Ishikawa (cell line): ENCODE measurements around the gene SMAD5.

ENCODE experiments used
- CEBPB ChIP-seq: IDR thresholded peaks from 2 replicates; pipeline ENCODE4 v1.6.1; 2012
- CREB1 ChIP-seq: IDR thresholded peaks from 2 replicates; pipeline ENCODE4 v1.6.1; 2012; ENCODE audit warnings: low read depth
- EGR1 ChIP-seq: IDR thresholded peaks from 2 replicates; pipeline ENCODE4 v1.6.1; 2012
- EP300 ChIP-seq: IDR thresholded peaks from 2 replicates; pipeline ENCODE4 v1.6.1; 2012; ENCODE audit warnings: borderline replicate concordance
- FOXM1 ChIP-seq: IDR thresholded peaks from 2 replicates; pipeline ENCODE4 v1.6.1; 2012; ENCODE audit warnings: low read depth, borderline replicate concordance
- NFIC ChIP-seq: IDR thresholded peaks from 2 replicates; pipeline ENCODE4 v1.6.1; 2012
- RAD21 ChIP-seq: IDR thresholded peaks from 2 replicates; pipeline ENCODE4 v1.6.1; 2012; ENCODE audit warnings: low read depth
- TAF1 ChIP-seq: IDR thresholded peaks from 2 replicates; pipeline ENCODE4 v1.6.1; 2012; ENCODE audit warnings: low read depth, mild to moderate bottlenecking
- TCF12 ChIP-seq: IDR thresholded peaks from 2 replicates; pipeline ENCODE4 v1.6.1; 2012; ENCODE audit warnings: low read depth
- TEAD4 ChIP-seq: IDR thresholded peaks from 2 replicates; pipeline ENCODE4 v1.6.1; 2012
- USF1 ChIP-seq: IDR thresholded peaks from 2 replicates; pipeline ENCODE4 v1.6.1; 2012
- YY1 ChIP-seq: IDR thresholded peaks from 2 replicates; pipeline ENCODE4 v1.6.1; 2012; ENCODE audit warnings: low read depth
- ZBTB7A ChIP-seq: IDR thresholded peaks from 2 replicates; pipeline ENCODE4 v1.6.1; 2012; ENCODE audit warnings: low read depth
- TF ChIP-seq, protein P1 (sequence below): IDR thresholded peaks from 2 replicates; pipeline ENCODE4 v1.6.1; 2012; ENCODE audit warnings: low read depth, mild to moderate bottlenecking
- TF ChIP-seq, protein P2 (sequence below): IDR thresholded peaks from 2 replicates; pipeline ENCODE4 v1.6.1; 2012

The SMAD5 gene

DNA sequence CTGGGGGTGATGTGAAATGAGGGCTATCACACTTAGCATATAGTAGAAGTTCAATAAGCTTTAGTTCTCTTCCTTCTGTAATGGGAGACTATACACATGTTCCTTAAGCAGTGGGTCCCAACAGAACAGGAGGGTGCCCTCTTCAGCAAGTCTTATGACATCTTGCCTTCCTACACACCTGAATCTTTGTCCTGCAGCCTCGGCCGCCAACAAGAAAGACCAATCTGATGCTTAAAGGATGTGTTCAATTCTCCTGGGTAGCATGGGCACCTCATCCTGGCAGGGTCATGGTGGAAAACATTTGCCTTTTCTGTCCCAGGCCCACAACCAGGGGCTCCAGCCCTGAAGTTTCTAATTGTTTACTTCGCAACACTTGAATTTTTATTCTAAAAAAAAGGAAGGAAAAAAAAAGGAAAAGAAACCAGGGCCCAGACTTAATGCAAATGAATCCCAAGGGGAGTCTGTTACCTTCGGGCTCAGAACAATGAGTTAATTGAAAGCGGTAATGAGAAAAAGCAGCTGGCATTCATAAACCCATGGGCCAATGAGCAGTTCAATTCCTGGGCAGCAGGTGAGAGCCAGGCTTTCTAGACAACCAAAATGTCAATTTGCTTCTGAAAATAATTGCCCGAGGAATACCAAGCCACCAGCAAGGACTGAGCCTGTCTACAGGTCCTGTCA lies 26.2 kb upstream of the SMAD5 start:
- TF ChIP-seq YY1 = no peak
- TF ChIP-seq EP300 = no peak
- no peak for TF ChIP-seq CREB1
- TF ChIP-seq USF1 = no peak
- no peak for TF ChIP-seq TAF1
- TF ChIP-seq RAD21 = no peak
- no peak for TF ChIP-seq CEBPB
- no peak for TF ChIP-seq NFIC
- no peak for TF ChIP-seq TEAD4
- TF ChIP-seq TCF12 = no peak
- TF ChIP-seq, protein P1, sequence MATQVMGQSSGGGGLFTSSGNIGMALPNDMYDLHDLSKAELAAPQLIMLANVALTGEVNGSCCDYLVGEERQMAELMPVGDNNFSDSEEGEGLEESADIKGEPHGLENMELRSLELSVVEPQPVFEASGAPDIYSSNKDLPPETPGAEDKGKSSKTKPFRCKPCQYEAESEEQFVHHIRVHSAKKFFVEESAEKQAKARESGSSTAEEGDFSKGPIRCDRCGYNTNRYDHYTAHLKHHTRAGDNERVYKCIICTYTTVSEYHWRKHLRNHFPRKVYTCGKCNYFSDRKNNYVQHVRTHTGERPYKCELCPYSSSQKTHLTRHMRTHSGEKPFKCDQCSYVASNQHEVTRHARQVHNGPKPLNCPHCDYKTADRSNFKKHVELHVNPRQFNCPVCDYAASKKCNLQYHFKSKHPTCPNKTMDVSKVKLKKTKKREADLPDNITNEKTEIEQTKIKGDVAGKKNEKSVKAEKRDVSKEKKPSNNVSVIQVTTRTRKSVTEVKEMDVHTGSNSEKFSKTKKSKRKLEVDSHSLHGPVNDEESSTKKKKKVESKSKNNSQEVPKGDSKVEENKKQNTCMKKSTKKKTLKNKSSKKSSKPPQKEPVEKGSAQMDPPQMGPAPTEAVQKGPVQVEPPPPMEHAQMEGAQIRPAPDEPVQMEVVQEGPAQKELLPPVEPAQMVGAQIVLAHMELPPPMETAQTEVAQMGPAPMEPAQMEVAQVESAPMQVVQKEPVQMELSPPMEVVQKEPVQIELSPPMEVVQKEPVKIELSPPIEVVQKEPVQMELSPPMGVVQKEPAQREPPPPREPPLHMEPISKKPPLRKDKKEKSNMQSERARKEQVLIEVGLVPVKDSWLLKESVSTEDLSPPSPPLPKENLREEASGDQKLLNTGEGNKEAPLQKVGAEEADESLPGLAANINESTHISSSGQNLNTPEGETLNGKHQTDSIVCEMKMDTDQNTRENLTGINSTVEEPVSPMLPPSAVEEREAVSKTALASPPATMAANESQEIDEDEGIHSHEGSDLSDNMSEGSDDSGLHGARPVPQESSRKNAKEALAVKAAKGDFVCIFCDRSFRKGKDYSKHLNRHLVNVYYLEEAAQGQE = no peak
- TF ChIP-seq ZBTB7A = no peak
- TF ChIP-seq FOXM1 = no peak
- TF ChIP-seq, protein P2, sequence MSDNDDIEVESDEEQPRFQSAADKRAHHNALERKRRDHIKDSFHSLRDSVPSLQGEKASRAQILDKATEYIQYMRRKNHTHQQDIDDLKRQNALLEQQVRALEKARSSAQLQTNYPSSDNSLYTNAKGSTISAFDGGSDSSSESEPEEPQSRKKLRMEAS = no peak

DNA sequence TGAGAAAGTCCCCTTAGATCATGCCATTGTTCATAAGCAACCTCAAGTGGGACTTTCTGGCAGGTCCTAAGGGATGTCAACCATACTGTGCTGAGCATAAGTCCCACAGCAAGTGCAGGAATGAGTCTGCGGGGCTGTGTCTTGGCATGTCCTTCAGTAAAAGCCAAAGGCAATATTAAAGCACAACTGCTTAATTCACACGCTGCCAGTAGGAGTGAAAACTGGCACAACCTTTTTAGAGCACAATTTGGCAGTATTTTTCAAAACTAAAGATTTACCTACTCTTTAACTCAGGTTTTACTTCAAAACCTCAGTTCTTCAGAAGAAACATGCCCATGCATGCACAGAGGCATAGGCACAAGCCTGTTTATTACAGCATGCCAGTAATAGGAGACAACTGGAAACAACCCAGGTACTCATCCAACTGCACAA lies 24.4 kb upstream of the SMAD5 start:
- TF ChIP-seq CEBPB (no peak), ZBTB7A (no peak)

DNA sequence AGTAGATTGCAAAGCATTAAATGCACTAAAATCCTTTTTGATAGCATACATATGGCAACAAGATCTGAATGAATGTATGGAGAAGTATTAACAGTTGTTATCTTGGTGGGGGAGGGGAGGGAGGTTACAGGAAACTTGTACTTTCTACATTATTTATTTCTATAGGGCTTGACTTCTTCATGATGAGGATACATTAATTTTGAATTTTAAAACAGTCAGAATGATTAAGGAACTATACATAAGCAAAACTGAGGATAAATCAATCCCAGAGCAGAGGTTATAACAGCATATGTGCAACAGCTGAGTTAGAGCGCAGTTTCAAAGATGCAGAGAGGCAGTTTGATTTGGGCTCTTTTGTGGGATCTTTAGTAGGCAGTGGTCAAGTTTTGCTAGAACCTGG lies 23.9 kb upstream of the SMAD5 start:
- TF ChIP-seq NFIC (no peak), TCF12 (no peak), CEBPB (no peak), USF1 (no peak), FOXM1 (no peak), YY1 (no peak), ZBTB7A (no peak), EGR1 (no peak), TAF1 (no peak), RAD21 (no peak)
- TF ChIP-seq, protein P2 = no peak

DNA sequence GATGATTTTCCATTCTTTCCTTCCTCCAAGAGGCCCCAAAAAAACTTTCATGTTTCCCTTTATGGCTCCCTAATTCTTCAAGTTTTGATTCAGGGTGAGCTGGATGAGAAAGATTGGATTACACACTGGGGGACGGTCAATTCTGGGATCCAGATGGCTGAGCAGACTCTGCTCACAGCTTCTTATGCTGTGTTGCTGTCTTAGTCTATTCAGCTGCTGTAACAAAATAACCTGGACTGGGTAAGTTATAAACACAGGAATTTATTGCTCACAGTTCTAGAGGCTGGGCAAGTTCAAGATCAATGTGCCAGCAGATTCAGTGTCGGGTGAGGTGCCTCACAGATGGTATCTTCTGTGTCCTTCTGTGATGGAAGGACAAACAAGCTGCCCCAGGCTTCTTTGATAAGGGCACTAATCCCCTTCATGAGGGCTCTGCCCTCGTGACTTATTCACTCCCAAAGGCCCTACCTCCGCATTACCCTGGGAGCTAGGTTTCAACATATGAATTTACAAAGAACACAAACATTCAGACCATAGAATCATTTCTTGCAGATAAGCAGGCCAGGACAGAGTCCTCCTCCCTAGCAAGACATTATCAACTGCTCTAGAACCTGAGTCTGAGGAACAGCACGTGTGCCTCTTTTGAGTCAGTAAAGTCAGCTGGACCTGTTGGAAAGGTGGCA lies 23.1 kb upstream of the SMAD5 start:
- TF ChIP-seq CREB1 (no peak), USF1 (no peak), NFIC (no peak)
- TF ChIP-seq, protein P2 = no peak

- TF ChIP-seq CREB1 = no peak
- TF ChIP-seq TEAD4 = no peak
- no peak for TF ChIP-seq FOXM1
- TF ChIP-seq NFIC = no peak
- no peak for TF ChIP-seq ZBTB7A
- no peak for TF ChIP-seq RAD21
- no peak for TF ChIP-seq EP300
Measured at GRCh38 chr5:136113606-136114005, 19.0 kb upstream of the SMAD5 start.

DNA sequence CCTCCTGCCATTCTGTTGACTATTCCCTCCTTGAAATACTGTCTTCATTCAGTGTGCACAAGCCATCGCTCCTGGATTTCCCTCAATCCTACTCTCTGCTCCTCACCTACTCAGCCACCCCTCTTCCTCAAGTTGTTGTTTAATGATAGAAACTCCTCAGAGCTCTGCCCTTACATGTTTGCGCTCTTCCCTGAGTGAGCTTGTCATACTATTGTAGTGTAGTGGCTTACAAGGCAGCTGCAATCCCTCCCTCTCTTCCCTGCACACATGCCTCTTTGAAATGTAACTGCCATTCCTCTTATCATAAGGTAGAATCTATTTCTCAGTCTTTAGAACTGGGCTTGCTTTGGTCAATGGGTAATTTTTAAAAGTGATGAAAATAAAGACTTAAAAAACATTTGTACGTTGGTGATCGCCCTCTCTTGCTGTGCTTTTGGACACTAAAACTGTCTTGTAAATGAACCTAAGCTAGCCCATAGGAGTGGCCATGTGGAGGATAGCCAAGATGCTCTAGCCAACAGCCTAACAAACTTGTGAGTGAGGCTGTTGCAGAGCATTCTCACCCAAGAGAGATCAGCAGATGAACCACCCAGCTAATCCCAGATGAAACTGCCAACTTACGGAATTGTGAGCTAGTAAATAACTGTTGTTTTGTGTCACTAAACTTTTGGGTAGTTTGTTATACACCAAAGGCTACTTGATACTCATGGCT lies 18.1 kb upstream of the SMAD5 start:
- TF ChIP-seq RAD21 (no peak), TAF1 (no peak), FOXM1 (no peak), YY1 (no peak), CREB1 (no peak), TCF12 (no peak), EP300 (no peak), EGR1 (no peak), CEBPB (no peak), USF1 (no peak)
- TF ChIP-seq, protein P1 = no peak
- TF ChIP-seq, protein P2 = no peak
